Measurements from ENCODE around the gene ZBTB48.

Gene ZBTB48

GRCh38 chr1:6614019-6614928 lies 34.5 kb downstream of the ZBTB48 start:
- DNase-seq = peak; percentile 42

GRCh38 chr1:6614929-6615785 lies 35.4 kb downstream of the ZBTB48 start:
- DNase-seq = no peak

- DNase-seq = no peak
Observed at GRCh38 chr1:6619045-6619444, 39.3 kb downstream of the ZBTB48 start.

- DNase-seq = no peak
Observed at GRCh38 chr1:6621429-6622391, 41.9 kb downstream of the ZBTB48 start.

- no peak for DNase-seq
Observed at GRCh38 chr1:6622396-6623152, 42.8 kb downstream of the ZBTB48 start.

DNA sequence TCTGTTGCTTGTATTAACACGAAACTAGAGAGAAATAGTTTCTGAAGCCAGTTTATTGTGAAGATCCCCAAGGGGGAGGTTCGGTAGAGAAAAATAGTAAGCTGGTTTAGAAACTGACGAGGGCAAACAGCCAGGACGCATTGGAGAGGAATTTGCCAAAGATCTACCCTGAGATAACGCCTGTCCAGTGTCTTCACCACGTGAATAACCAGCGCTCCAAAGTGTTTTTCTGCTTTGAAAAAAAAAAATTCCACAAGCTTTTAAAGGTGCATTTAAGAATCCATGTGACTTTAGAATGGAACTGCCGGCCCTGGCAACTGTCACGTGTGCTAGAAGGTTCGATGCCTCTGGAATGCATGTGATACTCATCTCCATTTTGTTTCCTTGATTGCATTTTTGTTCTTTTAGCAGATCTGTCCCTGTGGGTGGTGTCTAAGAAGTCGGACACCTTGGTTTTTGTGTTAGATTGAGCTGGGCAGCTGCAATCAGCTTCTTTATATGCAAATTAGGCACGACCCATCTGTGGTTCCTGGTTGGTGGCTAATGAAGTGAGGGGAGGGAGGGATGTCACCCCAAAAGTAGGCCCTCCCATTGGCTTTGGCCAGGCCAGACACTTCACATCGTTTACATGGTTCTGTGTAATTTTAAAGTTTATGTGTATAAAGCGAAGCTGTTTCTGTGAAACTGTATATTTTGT lies 43.6 kb downstream of the ZBTB48 start:
- DNase-seq = no peak

GRCh38 chr1:6624710-6625583 lies 45.2 kb downstream of the ZBTB48 start, which contains the start of gene THAP3:
THAP3 (plus strand) TSS chr1:6624868; CDS start chr1:6625219, 351 bp downstream.
- DNase-seq = peak; percentile 87

- DNase-seq = no peak
Observed at GRCh38 chr1:6625584-6626149, 45.9 kb downstream of the ZBTB48 start.

DNA sequence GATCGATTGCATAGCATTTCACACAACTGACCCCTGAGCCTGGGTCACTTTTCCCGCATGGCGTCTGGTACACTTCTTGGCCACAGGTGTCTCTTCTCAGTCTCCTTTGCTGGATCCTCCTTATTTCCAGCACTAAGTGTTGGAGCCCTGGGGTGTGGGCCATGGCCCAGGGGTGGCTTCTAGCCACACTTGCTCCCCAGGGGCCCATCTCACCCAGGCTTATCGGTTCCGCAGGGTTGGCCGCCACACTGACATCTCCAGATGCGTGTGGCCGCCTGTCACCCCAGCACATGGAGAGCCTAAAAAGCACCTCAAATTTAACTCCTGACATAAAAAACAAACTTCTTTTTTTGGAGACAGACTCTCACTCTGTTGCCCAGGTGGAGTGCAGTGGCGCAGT lies 47.2 kb downstream of the ZBTB48 start:
- DNase-seq = no peak

- no peak for DNase-seq
Observed at GRCh38 chr1:6627841-6628545, 48.2 kb downstream of the ZBTB48 start.

DNA sequence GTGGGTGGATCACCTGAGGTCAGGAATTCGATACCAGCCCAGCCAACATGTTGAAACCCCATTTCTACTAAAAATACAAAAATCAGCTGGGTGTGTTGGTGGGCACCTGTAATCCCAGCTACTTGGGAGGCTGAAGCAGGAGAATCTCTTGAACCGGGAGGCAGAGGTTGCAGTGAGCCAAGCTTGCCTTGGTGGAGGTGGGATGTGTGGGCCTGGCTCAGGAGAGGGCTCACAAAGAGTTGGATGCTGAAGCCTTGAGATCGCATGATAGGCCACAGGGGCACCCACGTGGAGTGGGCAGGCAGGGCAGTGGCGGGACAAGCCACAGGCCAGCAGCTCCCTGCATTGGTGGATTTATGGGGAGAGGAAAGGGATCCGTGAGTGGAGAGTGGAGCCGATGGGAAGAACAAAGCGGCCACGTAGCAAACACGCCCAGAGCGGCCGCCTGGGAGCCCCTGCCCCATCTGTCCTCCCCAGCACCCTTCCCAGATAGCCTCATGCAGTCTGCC lies 49.2 kb downstream of the ZBTB48 start:
- DNase-seq = no peak

- no peak for DNase-seq
Observed at GRCh38 chr1:6630027-6630426, 50.2 kb downstream of the ZBTB48 start.

DNA sequence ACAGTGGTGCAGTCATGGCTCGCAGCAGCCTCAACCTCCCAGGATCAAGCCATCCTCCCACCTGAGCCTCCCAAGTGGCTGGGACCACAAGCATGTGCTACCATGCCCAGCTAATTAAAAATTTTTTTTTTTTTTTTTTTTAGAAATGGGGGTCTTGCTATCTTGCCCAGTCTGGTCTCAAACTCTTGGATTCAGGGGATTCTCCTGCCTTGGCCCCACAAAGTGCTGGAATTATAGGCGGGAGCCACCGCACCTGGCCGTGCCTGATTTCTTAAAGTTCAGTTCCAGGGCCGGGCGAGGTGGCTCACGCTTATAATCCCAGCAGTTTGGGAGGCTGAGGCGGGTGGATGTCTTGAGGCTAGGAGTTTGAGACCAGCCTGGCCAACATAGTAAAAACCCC lies 51.3 kb downstream of the ZBTB48 start:
- no peak for DNase-seq

GRCh38 chr1:6632588-6633514 lies 53.1 kb downstream of the ZBTB48 start:
- no peak for DNase-seq

GRCh38 chr1:6634371-6635052 lies 54.7 kb downstream of the ZBTB48 start:
- peak; percentile 8 for DNase-seq

GRCh38 chr1:6635161-6635909 lies 55.5 kb downstream of the ZBTB48 start:
- no peak for DNase-seq
